HG03571 (cell line): ENCODE results near the gene WHRN.

ENCODE experiments used
- ATAC-seq: cut with Tn5 transposase; IDR thresholded peaks from one replicate; pipeline ENCODE4 v1.9.1; 2021; ENCODE audit not compliant: unreplicated experiment

WHRN gene

GRCh38 chr9:114515528-114515927 lies 10.3 kb upstream of the WHRN start:
- ATAC-seq, result no peak

GRCh38 chr9:114513959-114514267 lies 8.6 kb upstream of the WHRN start:
- ATAC-seq, result no peak

GRCh38 chr9:114513055-114513958 lies 8.0 kb upstream of the WHRN start:
- ATAC-seq, result no peak

- no peak for ATAC-seq
Measured at GRCh38 chr9:114511978-114512874, 7.0 kb upstream of the WHRN start.

GRCh38 chr9:114507726-114508125 lies 2.5 kb upstream of the WHRN start:
- ATAC-seq, result no peak

GRCh38 chr9:114506082-114506390 lies 763 bp upstream of the WHRN start:
- no peak for ATAC-seq

GRCh38 chr9:114504341-114505186 lies 709 bp downstream of the WHRN start:
- ATAC-seq, result no peak

GRCh38 chr9:114503522-114504340 lies 1.5 kb downstream of the WHRN start:
- ATAC-seq, result no peak

GRCh38 chr9:114503009-114503408 lies 2.3 kb downstream of the WHRN start:
- ATAC-seq, result no peak

GRCh38 chr9:114501796-114502682 lies 3.2 kb downstream of the WHRN start:
- no peak for ATAC-seq

GRCh38 chr9:114500697-114501292 lies 4.5 kb downstream of the WHRN start:
- no peak for ATAC-seq

GRCh38 chr9:114499941-114500696 lies 5.2 kb downstream of the WHRN start:
- no peak for ATAC-seq

- ATAC-seq, result no peak
Measured at GRCh38 chr9:114499528-114499927, 5.7 kb downstream of the WHRN start.

GRCh38 chr9:114497727-114498382 lies 7.4 kb downstream of the WHRN start:
- ATAC-seq, result no peak

- ATAC-seq, result no peak
Measured at GRCh38 chr9:114497236-114497635, 8.0 kb downstream of the WHRN start.

GRCh38 chr9:114496011-114496410 lies 9.3 kb downstream of the WHRN start:
- no peak for ATAC-seq

- no peak for ATAC-seq
Measured at GRCh38 chr9:114494776-114495569, 10.3 kb downstream of the WHRN start.
